Calu3 (cell line): Measurements from ENCODE around the gene MYH6. TPM values are rescaled to one million over a fixed set of nuclear protein-coding genes. Genes with fewer than 3 reads are reported as not detected.

ENCODE experiments used
- BruUV-seq: library from RNA; stranded (reverse); fragments of 400-500 nt; replicated peaks from 2 replicates; lab custom pipeline; 2021; lab: Mats Ljungman, UMichigan
- CTCF ChIA-PET: fragments of 300-600 bp; sonication (Branson Sonifier 250); formaldehyde crosslinking; loops from one replicate; lab custom pipeline; 2022; ENCODE audit warnings: antibody characterized with exemption; lab: Charles Lee
- DNase-seq: peaks from one replicate; pipeline ENCODE4 v3.0.0; 2022
- H3K27ac Mint-ChIP-seq: one replicate; pipeline ENCODE4 v1.8.0; 2022; ENCODE audit warnings: mixed read lengths; ENCODE audit not compliant: unreplicated experiment
- H3K27me3 Mint-ChIP-seq: one replicate; pipeline ENCODE4 v1.8.0; 2022; ENCODE audit warnings: mixed read lengths; ENCODE audit not compliant: unreplicated experiment
- H3K36me3 Mint-ChIP-seq: one replicate; pipeline ENCODE4 v1.8.0; 2022; ENCODE audit warnings: mild to moderate bottlenecking, moderate library complexity, mixed read lengths; ENCODE audit not compliant: insufficient read depth, unreplicated experiment
- H3K4me1 Mint-ChIP-seq: one replicate; pipeline ENCODE4 v1.8.0; 2022; ENCODE audit warnings: mild to moderate bottlenecking, low read depth, mixed read lengths; ENCODE audit not compliant: unreplicated experiment
- H3K4me3 Mint-ChIP-seq: one replicate; pipeline ENCODE4 v1.8.0; 2022; ENCODE audit warnings: mild to moderate bottlenecking, low read depth, moderate library complexity, mixed read lengths; ENCODE audit not compliant: unreplicated experiment
- H3K9me3 Mint-ChIP-seq: one replicate; pipeline ENCODE4 v1.8.0; 2022; ENCODE audit warnings: low read depth, mixed read lengths; ENCODE audit not compliant: unreplicated experiment
- CTCF ChIP-seq: fragments of 200-600 bp; IDR thresholded peaks from one replicate; pipeline ENCODE4 v1.8.0; 2022; ENCODE audit warnings: antibody characterized with exemption; ENCODE audit not compliant: unreplicated experiment
- intact Hi-C: fragments of 100-400 bp; cut with micrococcal nuclease; formaldehyde crosslinking; loops from one replicate; pipeline ENCODE4 v1.10.0; 2022; ENCODE audit not compliant: unreplicated experiment
- total RNA-seq: library from RNA; stranded (reverse); gene quantifications from 2 replicates; pipeline ENCODE4 v1.2.3, GENCODE V29; 2022

The MYH6 gene
- total RNA-seq, 1 experiment from 2014 or later, result not detected

GRCh38 chr14:23416801-23417200 lies 8.7 kb upstream of the MYH6 start:
- Mint-ChIP-seq H3K4me1 (no peaks in the 10 kb centered on the region), H3K27me3 (peaks cover 93% of the 10 kb centered on the region), H3K36me3 (no peaks in the 10 kb centered on the region), H3K9me3 (no peaks in the 10 kb centered on the region), H3K27ac (no peak overlapping the region), H3K4me3 (no peak overlapping the region)
- intact Hi-C loops, result no loop called here
- no TSS peak for BruUV-seq
- no peak for DNase-seq
- no peak for TF ChIP-seq CTCF
- CTCF ChIA-PET, result interaction anchor here (0.6 kb wide), 1 partner anchor 1874 kb away, joined by 4 read pairs; no protein-coding TSS in a partner anchor

- Mint-ChIP-seq H3K27ac (no peak overlapping the region), H3K27me3 (peaks cover 93% of the 10 kb centered on the region), H3K9me3 (no peaks in the 10 kb centered on the region), H3K36me3 (no peaks in the 10 kb centered on the region), H3K4me1 (no peaks in the 10 kb centered on the region), H3K4me3 (no peak overlapping the region)
- CTCF ChIA-PET, result interaction anchor here (0.6 to 1.6 kb wide), 2 partner anchors 24 to 1873 kb away, joined by 4 to 6 read pairs; no protein-coding TSS in a partner anchor
- no peak for DNase-seq
- no TSS peak for BruUV-seq
- intact Hi-C loops, result no loop called here
- no peak for TF ChIP-seq CTCF
Measured at GRCh38 chr14:23415821-23416778, 8.0 kb upstream of the MYH6 start.

GRCh38 chr14:23414906-23415820 lies 7.1 kb upstream of the MYH6 start:
- H3K27me3 Mint-ChIP-seq, result peaks cover 93% of the 10 kb centered on the region
- H3K4me1 Mint-ChIP-seq, result no peaks in the 10 kb centered on the region
- no TSS peak for BruUV-seq
- H3K36me3 Mint-ChIP-seq, result no peaks in the 10 kb centered on the region
- intact Hi-C loops, result no loop called here
- CTCF ChIA-PET, result interaction anchor here (1.6 kb wide), 1 partner anchor 23 kb away, joined by 6 read pairs; no protein-coding TSS in a partner anchor
- no peak for TF ChIP-seq CTCF
- H3K9me3 Mint-ChIP-seq, result no peaks in the 10 kb centered on the region
- no peak overlapping the region for H3K27ac Mint-ChIP-seq
- H3K4me3 Mint-ChIP-seq, result no peak overlapping the region
- DNase-seq, result no peak

- no peak for DNase-seq
- Mint-ChIP-seq H3K4me3 (no peak overlapping the region), H3K9me3 (no peaks in the 10 kb centered on the region), H3K4me1 (no peaks in the 10 kb centered on the region), H3K36me3 (no peaks in the 10 kb centered on the region), H3K27me3 (peaks cover 93% of the 10 kb centered on the region), H3K27ac (no peak overlapping the region)
- intact Hi-C loops, result no loop called here
- TF ChIP-seq CTCF, result no peak
- no TSS peak for BruUV-seq
- CTCF ChIA-PET, result interaction anchor here (1.6 kb wide), 1 partner anchor 22 kb away, joined by 6 read pairs; no protein-coding TSS in a partner anchor
Measured at GRCh38 chr14:23414254-23414653, 6.2 kb upstream of the MYH6 start.
